Naive B cell (primary cell): ENCODE measurements around the gene CCDC194. TPM values are rescaled to one million over a fixed set of nuclear protein-coding genes. Genes with fewer than 3 reads are reported as not detected.

ENCODE experiments used
- ATAC-seq, 2 donors: fragments of 150-1000 bp; cut with Tn5 transposase; 2 replicates each; pipeline ENCODE4 v1.10.0; 2021; ENCODE audit warnings: low read depth in 2 of 2, mild to moderate bottlenecking in 2 of 2, moderate library complexity in 2 of 2
- DNase-seq: peaks from one replicate; pipeline ENCODE4 v3.0.0; 2022
- H3K27ac Mint-ChIP-seq, 6 donors: one replicate each; pipeline ENCODE4 v1.8.0; 2020 to 2022; ENCODE audit warnings: mild to moderate bottlenecking in 6 of 6, mixed read lengths in 6 of 6, moderate library complexity in 5 of 6, inconsistent platforms in 2 of 6
- H3K27me3 Mint-ChIP-seq, 3 donors: one replicate each; pipeline ENCODE4 v1.8.0; 2021 to 2022; ENCODE audit warnings: mixed read lengths in 3 of 3, mild to moderate bottlenecking in 1 of 3
- H3K36me3 Mint-ChIP-seq, 2 donors: one replicate each; pipeline ENCODE4 v1.8.0; 2020 to 2022; ENCODE audit warnings: mixed read lengths in 2 of 2, inconsistent platforms in 1 of 2, mild to moderate bottlenecking in 1 of 2
- H3K4me1 Mint-ChIP-seq, 3 donors: one replicate each; pipeline ENCODE4 v1.8.0; 2020 to 2022; ENCODE audit warnings: mixed read lengths in 3 of 3, inconsistent platforms in 1 of 3, mild to moderate bottlenecking in 1 of 3, moderate library complexity in 1 of 3
- H3K4me3 Mint-ChIP-seq, 8 donors: one replicate each; pipeline ENCODE4 v1.8.0; 2020 to 2022; ENCODE audit warnings: mild to moderate bottlenecking in 8 of 8, mixed read lengths in 8 of 8, moderate library complexity in 8 of 8, inconsistent platforms in 2 of 8
- H3K9me3 Mint-ChIP-seq, 7 donors: one replicate each; pipeline ENCODE4 v1.8.0; 2020 to 2022; ENCODE audit warnings: mixed read lengths in 7 of 7, mild to moderate bottlenecking in 5 of 7, inconsistent platforms in 2 of 7, moderate library complexity in 1 of 7
- polyA plus RNA-seq, 6 donors: library from polyadenylated mRNA; unstranded; fragments of 300-500 nt; fragmentation: Illumina TruSeq; gene quantifications; one replicate each; pipeline ENCODE4 v1.2.3, GENCODE V29; 2021; ENCODE audit warnings: low read depth in 6 of 6

Gene CCDC194
- polyA plus RNA-seq, 6 donors from 2014 or later, result not detected

DNA sequence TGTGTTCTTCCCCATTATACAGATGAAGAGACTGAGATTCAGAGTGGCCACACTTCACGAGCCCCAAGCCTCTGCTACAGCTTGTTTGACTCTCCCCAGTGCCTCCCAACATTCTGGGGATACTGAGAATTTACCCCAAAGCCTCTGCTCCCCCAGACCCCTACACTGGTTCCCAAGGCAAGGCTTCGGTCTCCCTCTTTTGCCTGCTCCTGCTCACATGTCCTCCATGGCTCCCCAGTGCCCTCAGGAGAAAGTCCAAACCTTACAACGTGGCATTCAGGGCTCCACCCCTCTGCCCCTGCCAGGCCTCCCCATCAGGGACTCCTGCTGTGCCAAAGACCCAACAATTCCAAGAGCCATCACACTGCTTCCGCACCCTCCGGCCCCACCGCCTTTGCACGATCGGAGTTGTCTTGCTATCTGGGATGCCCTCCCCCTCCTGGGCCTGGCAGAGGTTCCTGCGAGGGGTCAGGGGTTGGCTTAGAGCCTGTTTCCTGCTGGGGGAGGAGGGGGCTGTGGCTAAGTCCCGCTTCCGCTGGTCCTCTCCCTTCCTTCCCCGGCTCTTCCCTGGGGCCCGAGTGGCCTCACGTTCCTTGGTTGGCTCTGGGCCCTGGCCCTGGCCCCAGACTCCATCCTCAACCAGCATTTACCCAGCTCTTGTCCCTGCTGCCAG, 41.3 kb downstream of the CCDC194 start:
- Mint-ChIP-seq H3K27me3 (peaks cover 25 to 57% (median 37%) of the 10 kb centered on the region in 3 donors), H3K4me1 (peaks cover 0 to 14% (median 5%) of the 10 kb centered on the region in 3 donors), H3K4me3 (no peak overlapping the region), H3K9me3 (no peaks in the 10 kb centered on the region), H3K27ac (no peak overlapping the region), H3K36me3 (no peaks in the 10 kb centered on the region)
- no peak for DNase-seq
- ATAC-seq, result no peak

GRCh38 chr19:17351815-17352435, 42.1 kb downstream of the CCDC194 start:
- no peaks in the 10 kb centered on the region for H3K9me3 Mint-ChIP-seq
- peaks cover 27 to 65% (median 42%) of the 10 kb centered on the region in 3 donors for H3K27me3 Mint-ChIP-seq
- ATAC-seq (no peak), DNase-seq (no peak)
- H3K4me1 Mint-ChIP-seq, result peaks cover 5 to 14% (median 6%) of the 10 kb centered on the region in 3 donors
- no peak overlapping the region for H3K27ac Mint-ChIP-seq
- peak overlapping the region in 1 of 8 donors; percentile 66 for H3K4me3 Mint-ChIP-seq
- H3K36me3 Mint-ChIP-seq, result no peaks in the 10 kb centered on the region

- Mint-ChIP-seq H3K4me3 (no peak overlapping the region), H3K27me3 (peaks cover 27 to 66% (median 39%) of the 10 kb centered on the region in 3 donors), H3K4me1 (peaks cover 9 to 22% (median 16%) of the 10 kb centered on the region in 3 donors), H3K9me3 (no peaks in the 10 kb centered on the region), H3K27ac (no peak overlapping the region), H3K36me3 (no peaks in the 10 kb centered on the region)
- DNase-seq (no peak), ATAC-seq (no peak)
Observed at GRCh38 chr19:17348700-17349099, 45.3 kb downstream of the CCDC194 start.

- DNase-seq, result no peak
- Mint-ChIP-seq H3K27ac (peak overlapping the region in 1 of 6 donors; percentile 53), H3K9me3 (no peaks in the 10 kb centered on the region), H3K27me3 (peaks cover 22 to 58% (median 31%) of the 10 kb centered on the region in 3 donors), H3K4me1 (peaks cover 4 to 22% (median 17%) of the 10 kb centered on the region in 3 donors), H3K36me3 (no peaks in the 10 kb centered on the region), H3K4me3 (no peak overlapping the region)
- no peak for ATAC-seq
Observed at GRCh38 chr19:17347877-17348276, 46.1 kb downstream of the CCDC194 start.

- peak overlapping the region in 1 of 8 donors; percentile 22 for H3K4me3 Mint-ChIP-seq
Observed at GRCh38 chr19:17347361-17347760, 46.6 kb downstream of the CCDC194 start.

DNA sequence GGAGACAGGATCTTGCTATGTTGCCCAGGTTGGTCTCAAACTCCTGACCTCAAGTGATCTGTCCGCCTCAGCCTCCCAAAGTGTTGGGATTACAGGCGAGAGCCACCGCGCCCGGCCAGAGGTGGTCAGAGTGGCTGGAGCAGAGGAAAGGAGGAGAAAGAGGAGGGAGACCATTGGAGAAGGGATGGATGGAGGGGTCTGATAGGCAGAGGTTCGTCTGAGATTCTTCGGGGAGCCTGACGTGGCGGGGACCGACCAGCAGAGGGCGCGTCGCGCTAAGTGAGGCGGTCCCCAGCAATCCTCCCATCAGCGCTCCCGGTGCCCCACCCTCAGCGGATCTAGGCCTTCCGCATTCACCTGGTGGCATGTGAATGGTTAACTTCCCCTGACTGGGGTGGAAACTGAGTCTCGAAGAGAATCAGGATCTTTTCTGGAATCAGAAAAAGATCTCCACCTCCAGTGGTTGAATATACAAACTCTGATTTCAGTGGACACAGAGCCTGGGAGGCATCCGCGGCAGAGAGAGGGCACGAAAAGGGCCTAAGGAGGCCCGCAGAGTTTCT, 47.8 kb downstream of the CCDC194 start:
- Mint-ChIP-seq H3K9me3 (no peaks in the 10 kb centered on the region), H3K4me3 (peak overlapping the region in 1 of 8 donors; percentile 36), H3K36me3 (no peaks in the 10 kb centered on the region), H3K4me1 (peaks cover 4 to 19% (median 14%) of the 10 kb centered on the region in 3 donors), H3K27me3 (peaks cover 14 to 42% (median 14%) of the 10 kb centered on the region in 3 donors), H3K27ac (no peak overlapping the region)
- DNase-seq, result peak; percentile 73
- ATAC-seq, result peak; percentile 90 to 97

More at GRCh38 chr19:17347361-17347760, 46.6 kb downstream of the CCDC194 start:
- Mint-ChIP-seq H3K36me3 (no peaks in the 10 kb centered on the region), H3K9me3 (no peaks in the 10 kb centered on the region), H3K27me3 (peaks cover 22 to 53% (median 26%) of the 10 kb centered on the region in 3 donors), H3K4me1 (peaks cover 4 to 22% (median 19%) of the 10 kb centered on the region in 3 donors), H3K27ac (no peak overlapping the region)
- DNase-seq (no peak), ATAC-seq (no peak)

DNA sequence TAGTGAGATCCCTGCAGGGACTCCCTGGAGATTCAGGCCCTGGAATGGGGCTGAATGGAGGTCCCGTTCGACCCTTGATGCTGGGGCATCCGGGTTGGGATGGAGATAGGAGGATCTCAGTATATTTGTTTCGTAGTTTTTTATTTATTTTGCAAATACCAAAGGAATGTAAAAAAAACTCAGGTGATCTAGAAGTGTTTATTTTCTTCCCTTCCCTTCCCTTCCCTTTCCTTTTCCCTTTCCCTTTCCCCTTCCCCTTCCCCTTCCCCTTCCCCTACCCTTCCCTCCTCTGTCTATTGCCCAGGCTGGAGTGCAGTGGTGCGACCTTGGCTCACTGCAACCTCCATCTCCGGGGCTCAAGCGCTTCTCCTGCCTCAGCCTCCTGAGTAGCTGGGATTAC, 52.2 kb downstream of the CCDC194 start:
- H3K4me3 Mint-ChIP-seq, result peak overlapping the region in 1 of 8 donors; percentile 41
- H3K36me3 Mint-ChIP-seq, result no peaks in the 10 kb centered on the region
- H3K27ac Mint-ChIP-seq, result no peak overlapping the region
- DNase-seq (no peak), ATAC-seq (no peak)
- H3K9me3 Mint-ChIP-seq, result no peaks in the 10 kb centered on the region
- H3K4me1 Mint-ChIP-seq, result peaks cover 12 to 27% (median 21%) of the 10 kb centered on the region in 3 donors
- H3K27me3 Mint-ChIP-seq, result peaks cover 0 to 4% (median 0%) of the 10 kb centered on the region in 3 donors

GRCh38 chr19:17341386-17341785, 52.6 kb downstream of the CCDC194 start:
- Mint-ChIP-seq H3K4me3 (peak overlapping the region in 3 of 8 donors; percentile 15 to 41 (median 40)), H3K9me3 (no peaks in the 10 kb centered on the region), H3K4me1 (peaks cover 16 to 30% (median 21%) of the 10 kb centered on the region in 3 donors), H3K27ac (no peak overlapping the region), H3K36me3 (no peaks in the 10 kb centered on the region), H3K27me3 (peaks cover 0 to 3% (median 0%) of the 10 kb centered on the region in 3 donors)
- no peak for DNase-seq
- ATAC-seq, result no peak

- Mint-ChIP-seq H3K27ac (no peak overlapping the region), H3K4me3 (peak overlapping the region in 1 of 8 donors; percentile 40), H3K9me3 (no peaks in the 10 kb centered on the region), H3K4me1 (peaks cover 12 to 26% (median 16%) of the 10 kb centered on the region in 3 donors), H3K27me3 (no peaks in the 10 kb centered on the region), H3K36me3 (no peaks in the 10 kb centered on the region)
- DNase-seq (no peak), ATAC-seq (no peak)
Observed at GRCh38 chr19:17340871-17341357, 53.1 kb downstream of the CCDC194 start.

Other genes starting within 250 kb of the CCDC194 start
- gene USE1, start 178.8 kb downstream of the CCDC194 start, polyA plus RNA-seq, result 10 to 100 TPM; 46.2 to 70.0 (median 58.7) TPM
- 10 to 100 TPM; 32.8 to 82.8 (median 39.3) TPM for gene OCEL1, start 168.0 kb downstream of the CCDC194 start, polyA plus RNA-seq
- gene NR2F6, start 148.3 kb downstream of the CCDC194 start, polyA plus RNA-seq, result 1 to 10 TPM in 3 of 6 donors, under 1 TPM in 2, not detected in 1; 0.33 to 1.6 (median 1.0) TPM
- not detected for gene USHBP1, start 129.5 kb downstream of the CCDC194 start, polyA plus RNA-seq
- gene BABAM1, start 126.8 kb downstream of the CCDC194 start, polyA plus RNA-seq, result 100 to 1,000 TPM; 102 to 183 (median 108) TPM
- gene ANKLE1, start 112.3 kb downstream of the CCDC194 start, polyA plus RNA-seq, result 1 to 10 TPM in 5 of 6 donors, not detected in 1; 1.6 to 3.1 (median 1.9) TPM
- gene ABHD8, start 90.8 kb downstream of the CCDC194 start, polyA plus RNA-seq, result 1 to 10 TPM; 6.4 to 8.6 (median 7.4) TPM
- 100 to 1,000 TPM; 121 to 189 (median 160) TPM for gene MRPL34, start 88.3 kb downstream of the CCDC194 start, polyA plus RNA-seq
- gene DDA1, start 84.6 kb downstream of the CCDC194 start, polyA plus RNA-seq, result 10 to 100 TPM; 16.2 to 25.0 (median 22.6) TPM
- gene ANO8, start 59.3 kb downstream of the CCDC194 start, polyA plus RNA-seq, result not detected
- 1 to 10 TPM; 5.6 to 9.7 (median 6.8) TPM for gene GTPBP3, start 56.6 kb downstream of the CCDC194 start, polyA plus RNA-seq
- not detected for gene PLVAP, start 16.9 kb downstream of the CCDC194 start, polyA plus RNA-seq
- 100 to 1,000 TPM; 131 to 189 (median 163) TPM for gene BST2, start 11.4 kb upstream of the CCDC194 start, polyA plus RNA-seq
- 10 to 100 TPM; 14.3 to 44.0 (median 25.0) TPM for gene MVB12A, start 25.9 kb upstream of the CCDC194 start, polyA plus RNA-seq
- under 1 TPM in 1 of 6 donors, not detected in 5; 0.52 TPM for gene TMEM221, start 54.5 kb upstream of the CCDC194 start, polyA plus RNA-seq
- not detected for gene NXNL1, start 66.7 kb upstream of the CCDC194 start, polyA plus RNA-seq
- 1 to 10 TPM in 5 of 6 donors, not detected in 1; 1.3 to 3.1 (median 2.3) TPM for gene SLC27A1, start 76.3 kb upstream of the CCDC194 start, polyA plus RNA-seq
- gene PGLS, start 117.5 kb upstream of the CCDC194 start, polyA plus RNA-seq, result 10 to 100 TPM; 32.3 to 79.7 (median 73.0) TPM
- gene COLGALT1, start 161.5 kb upstream of the CCDC194 start, polyA plus RNA-seq, result 10 to 100 TPM in 5 of 6 donors, 1 to 10 TPM in 1; 5.2 to 21.8 (median 15.2) TPM